H1 (cell line): Measurements from ENCODE around the gene GRK3. TPM values are rescaled to one million over a fixed set of nuclear protein-coding genes. Genes with fewer than 3 reads are reported as not detected.

Experiments
- CTCF ChIA-PET: fragments of 300-600 bp; sonication (Branson Sonifier 250); formaldehyde crosslinking; loops from one replicate; lab custom pipeline; 2021; ENCODE audit not compliant: partially characterized antibody; lab: Charles Lee
- POLR2A ChIA-PET: fragments of 300-600 bp; sonication (Branson Sonifier 250); formaldehyde crosslinking; loops from one replicate; lab custom pipeline; 2021; ENCODE audit warnings: inconsistent platforms; ENCODE audit not compliant: partially characterized antibody; lab: Charles Lee
- DNase-seq, 2 experiments: peaks; one replicate each; pipeline versions ENCODE4 v3.0.0 to v3.0.0-alpha.2; 2010 to 2022; ENCODE audit warnings: low spot score in 2 of 2, low read depth in 1 of 2, mixed read lengths in 1 of 2
- FAIRE-seq: peaks from 2 replicates; lab custom pipeline; 2011; peaks lifted over from hg19 to GRCh38; lab: Jason Lieb, UNC
- H2AFZ ChIP-seq: 2 replicates; pipeline ENCODE4 v1.8.1; 2012; ENCODE audit warnings: low read length, inconsistent platforms
- H2AK5ac ChIP-seq: 2 replicates; pipeline ENCODE4 v1.6.1; 2013; ENCODE audit warnings: low read depth, low read length
- H2BK120ac ChIP-seq: replicated peaks from 2 replicates; pipeline ENCODE3; 2013; ENCODE audit warnings: low read depth, low read length, inconsistent platforms
- H2BK12ac ChIP-seq: 2 replicates; pipeline ENCODE4 v1.6.1; 2013; ENCODE audit warnings: low read depth, low read length
- H2BK15ac ChIP-seq: 2 replicates; pipeline ENCODE4 v1.6.1; 2013; ENCODE audit warnings: low read length
- H2BK20ac ChIP-seq: 2 replicates; pipeline ENCODE4 v1.6.1; 2013; ENCODE audit warnings: low read length
- H2BK5ac ChIP-seq: 2 replicates; pipeline ENCODE4 v1.6.1; 2013; ENCODE audit warnings: low read depth, low read length
- H3K14ac ChIP-seq: 2 replicates; pipeline ENCODE4 v1.6.1; 2013; ENCODE audit warnings: inconsistent platforms; ENCODE audit not compliant: insufficient read length
- H3K18ac ChIP-seq: 2 replicates; pipeline ENCODE4 v1.6.1; 2013; ENCODE audit warnings: low read length; ENCODE audit errors: extremely low read depth
- H3K23ac ChIP-seq: 2 replicates; pipeline ENCODE4 v1.6.1; 2013; ENCODE audit warnings: inconsistent platforms; ENCODE audit not compliant: insufficient read length
- H3K23me2 ChIP-seq: 2 replicates; pipeline ENCODE4 v1.6.1; 2013; ENCODE audit warnings: low read depth, low read length
- H3K27ac ChIP-seq: 2 replicates; pipeline ENCODE4 v1.6.1; 2011; ENCODE audit warnings: low read depth, low read length, inconsistent platforms
- H3K27me3 ChIP-seq, 4 experiments: replicated peaks in 1 of 4; 1 replicate in 1 of 4; 2 replicates in 3 of 4; pipeline versions ENCODE4 v1.6.1 to v1.8.1; 2011 to 2013; ENCODE audit warnings: low read length in 3 of 4, mild to moderate bottlenecking in 3 of 4, inconsistent platforms in 2 of 4, mixed read lengths in 2 of 4, moderate library complexity in 1 of 4; ENCODE audit not compliant: control insufficient read depth in 3 of 4, insufficient read depth in 3 of 4; ENCODE audit errors: extremely low read depth in 1 of 4
- H3K36me3 ChIP-seq, 4 experiments: 2 replicates each; pipeline versions ENCODE4 v1.6.1 to v1.8.1; 2011 to 2013; ENCODE audit warnings: mild to moderate bottlenecking in 4 of 4, low read length in 3 of 4, moderate library complexity in 2 of 4, control low read depth in 1 of 4, inconsistent platforms in 1 of 4; ENCODE audit not compliant: insufficient read depth in 4 of 4, control insufficient read depth in 2 of 4
- H3K4ac ChIP-seq: replicated peaks from 2 replicates; pipeline ENCODE3; 2013; ENCODE audit warnings: low read length, low read depth, mixed read lengths, inconsistent platforms; ENCODE audit not compliant: insufficient read length
- H3K4me1 ChIP-seq, 4 experiments: replicated peaks in 1 of 4; 1 replicate in 1 of 4; 2 replicates in 3 of 4; pipeline versions ENCODE4 v1.6.1 to v1.8.1; 2011 to 2013; ENCODE audit warnings: low read length in 3 of 4, inconsistent platforms in 2 of 4, mixed read lengths in 1 of 4; ENCODE audit not compliant: insufficient read depth in 4 of 4, control insufficient read depth in 3 of 4
- H3K4me2 ChIP-seq, 2 experiments: 2 replicates each; pipeline versions ENCODE4 v1.6.1 to v1.8.1; 2011 to 2013; ENCODE audit warnings: low read depth in 2 of 2, low read length in 2 of 2, control low read depth in 1 of 2, inconsistent platforms in 1 of 2, mild to moderate bottlenecking in 1 of 2; ENCODE audit not compliant: insufficient read depth in 1 of 2
- H3K4me3 ChIP-seq, 4 experiments: fragments of 200-600, 300-600 bp in 1 of 4; sonication (generic), shearing (Covaris generic), sonication (Bioruptor Twin) in 1 of 4; 2 replicates each; pipeline versions ENCODE4 v1.5.1 to v1.8.1; 2011 to 2016; ENCODE audit warnings: low read length in 4 of 4, low read depth in 3 of 4, control low read depth in 2 of 4, inconsistent platforms in 2 of 4, mild to moderate bottlenecking in 2 of 4, mixed read lengths in 1 of 4, moderate library complexity in 1 of 4; ENCODE audit not compliant: insufficient read depth in 2 of 4; ENCODE audit errors: extremely low read depth in 1 of 4
- H3K56ac ChIP-seq: replicated peaks from 2 replicates; pipeline ENCODE3; 2013; ENCODE audit warnings: low read depth, mild to moderate bottlenecking, mixed read lengths, low read length, inconsistent platforms; ENCODE audit not compliant: insufficient read length
- H3K79me1 ChIP-seq: 2 replicates; pipeline ENCODE4 v1.6.1; 2013; ENCODE audit warnings: low read depth, low read length, control low read depth
- H3K79me2 ChIP-seq, 2 experiments: 2 replicates each; pipeline versions ENCODE4 v1.6.1 to v1.8.1; 2012 to 2013; ENCODE audit warnings: low read length in 2 of 2, mild to moderate bottlenecking in 2 of 2, inconsistent platforms in 1 of 2; ENCODE audit not compliant: insufficient read depth in 2 of 2, control insufficient read depth in 1 of 2
- H3K9ac ChIP-seq, 4 experiments: replicated peaks in 1 of 4; 1 replicate in 1 of 4; 2 replicates in 3 of 4; pipeline versions ENCODE4 v1.6.1 to v1.8.1; 2011 to 2013; ENCODE audit warnings: low read depth in 3 of 4, low read length in 3 of 4, control low read depth in 2 of 4, mild to moderate bottlenecking in 2 of 4, moderate library complexity in 2 of 4, inconsistent platforms in 1 of 4; ENCODE audit errors: extremely low read depth in 1 of 4
- H3K9me3 ChIP-seq, 2 experiments: 2 replicates each; pipeline versions ENCODE4 v1.6.1 to v1.8.1; 2012 to 2013; ENCODE audit warnings: mild to moderate bottlenecking in 2 of 2, moderate library complexity in 2 of 2, control low read depth in 1 of 2, inconsistent platforms in 1 of 2, low read depth in 1 of 2, low read length in 1 of 2, mixed read lengths in 1 of 2; ENCODE audit not compliant: insufficient read depth in 2 of 2
- H4K20me1 ChIP-seq, 2 experiments: replicated peaks in 1 of 2; 2 replicates each; pipeline versions ENCODE3 to v1.8.1; 2011 to 2013; ENCODE audit warnings: inconsistent platforms in 2 of 2, low read length in 2 of 2, mild to moderate bottlenecking in 1 of 2; ENCODE audit not compliant: insufficient read depth in 2 of 2, control insufficient read depth in 1 of 2
- H4K5ac ChIP-seq: 2 replicates; pipeline ENCODE4 v1.6.1; 2013; ENCODE audit warnings: low read length, low read depth, mixed read lengths, inconsistent platforms; ENCODE audit not compliant: insufficient read length
- H4K8ac ChIP-seq: 2 replicates; pipeline ENCODE4 v1.8.0; 2013; ENCODE audit warnings: mild to moderate bottlenecking, moderate library complexity, low read length, inconsistent platforms; ENCODE audit not compliant: insufficient read depth; ENCODE audit errors: extremely low read depth
- H4K91ac ChIP-seq: replicated peaks from 2 replicates; pipeline ENCODE3; 2013; ENCODE audit warnings: low read length, mixed read lengths, inconsistent platforms; ENCODE audit not compliant: insufficient read length
- BRCA1 ChIP-seq: IDR thresholded peaks from 2 replicates; pipeline ENCODE4 v1.6.1; 2012; ENCODE audit warnings: low read depth, low read length, improper control_type of control experiment
- CHD1 ChIP-seq: IDR thresholded peaks from 2 replicates; pipeline ENCODE4 v1.6.1; 2012; ENCODE audit warnings: low read depth, low read length, improper control_type of control experiment
- CTBP2 ChIP-seq: IDR thresholded peaks from 2 replicates; pipeline ENCODE4 v1.7.0; 2011; ENCODE audit warnings: borderline replicate concordance, mild to moderate bottlenecking, moderate library complexity, mixed read lengths, low read length; ENCODE audit not compliant: insufficient read depth, insufficient read length
- HDAC2 ChIP-seq, 2 experiments: fragments of 300-600 bp in 1 of 2; sonication (generic) in 1 of 2; IDR thresholded peaks; 2 replicates each; pipeline ENCODE4 v1.6.1; 2011 to 2012; ENCODE audit warnings: low read depth in 2 of 2, low read length in 2 of 2, mild to moderate bottlenecking in 2 of 2, moderate library complexity in 2 of 2, borderline replicate concordance in 1 of 2, inconsistent platforms in 1 of 2
- MAFK ChIP-seq: IDR thresholded peaks from 2 replicates; pipeline ENCODE4 v1.6.1; 2012; ENCODE audit warnings: low read depth, mild to moderate bottlenecking, improper control_type of control experiment, low read length
- NANOG ChIP-seq: IDR thresholded peaks from 2 replicates; pipeline ENCODE4 v1.6.1; 2011; ENCODE audit warnings: low read length, low read depth, mild to moderate bottlenecking, inconsistent platforms; ENCODE audit not compliant: insufficient read depth, poor library complexity, severe bottlenecking
- RAD21 ChIP-seq, 2 experiments: IDR thresholded peaks in 1 of 2; conservative IDR thresholded peaks in 1 of 2; 2 replicates each; pipeline ENCODE4 v1.6.1; 2011; ENCODE audit warnings: low read depth in 2 of 2, low read length in 2 of 2, improper control_type of control experiment in 1 of 2, inconsistent platforms in 1 of 2, mild to moderate bottlenecking in 1 of 2, moderate library complexity in 1 of 2
- WGBS, 2 experiments: shearing (Covaris generic) in 1 of 2; methylation state at CpG; one replicate each; pipeline versions ENCODE4 v1.1.6 to v1.1.7; 2013 to 2015; ENCODE audit warnings: low lambda C conversion rate in 2 of 2, mixed read lengths in 2 of 2, inconsistent platforms in 1 of 2, low coverage in 1 of 2, missing lambda C conversion rate in 1 of 2; ENCODE audit not compliant: insufficient replicate concordance in 2 of 2, insufficient coverage in 1 of 2, insufficient read length in 1 of 2; ENCODE audit errors: extremely low coverage in 1 of 2, missing lambda C conversion rate in 1 of 2; 5-methylcytosine and 5-hydroxymethylcytosine counted together
- polyA plus RNA-seq, 7 experiments: library from polyadenylated mRNA; depleted of rRNA in 3 of 7; stranded (reverse) in 5 of 7; unstranded in 2 of 7; fragments of >200 nt in 5 of 7; fragments of 200-250 nt in 2 of 7; gene quantifications; 1 replicate in 5 of 7; 2 replicates in 1 of 7; 4 replicates in 1 of 7; pipeline versions ENCODE4 v1.2.1 to v1.2.3, GENCODE V29; 2011 to 2013; ENCODE audit warnings: missing spikeins in 2 of 7, mixed read lengths in 2 of 7
- total RNA-seq: library from RNA; stranded (reverse); fragmentation: NEBNext Ultra II Directional; extraction: Animal tissue kit (Norgen Biotek cat#: 25700); gene quantifications from 2 replicates; pipeline ENCODE4 v1.2.1, GENCODE V29; 2021

GRK3 gene
- total and polyA plus RNA-seq, 2 of the 8 experiments (the other 6 are each of a cell fraction or from before 2014, with no cell fraction given) = 7.5 to 35.3 TPM

- no peaks in the 10 kb centered on the region for H3K23me2 ChIP-seq
- H3K4me1 ChIP-seq = no peaks in the 10 kb centered on the region
- H3K9me3 ChIP-seq = no peaks in the 10 kb centered on the region
- peaks cover 0 to 5% (median 0%) of the 10 kb centered on the region in 4 experiments; a peak in 2 of 8 replicates for H3K36me3 ChIP-seq
- no peak overlapping the region for H2BK5ac ChIP-seq
- no peak for TF ChIP-seq BRCA1
- TF ChIP-seq CHD1 = no peak
- TF ChIP-seq NANOG = no peak
- TF ChIP-seq RAD21 (IDR thresholded peaks at IDR 0.05 in 1 of 2, conservative IDR thresholded peaks at IDR 0.05 in 1 of 2; ENCODE audit: low read depth in 2 of 2, low read length in 2 of 2) = no peak
- TF ChIP-seq CTBP2 = no peak
- no peak for TF ChIP-seq MAFK
- TF ChIP-seq HDAC2 (IDR thresholded peaks at IDR 0.05; ENCODE audit: borderline replicate concordance in 1 of 2, low read depth in 2 of 2, low read length in 2 of 2) = no peak
- H4K20me1 ChIP-seq = peaks cover 0 to 2% of the 10 kb centered on the region in 2 experiments
- no peak overlapping the region for H2AFZ ChIP-seq
- no peak overlapping the region for H2AK5ac ChIP-seq
- 89% methylated on average over 7 of the region's 7 CpGs; no CpG with 5 or more reads in 1 of the 2 experiments for WGBS, 2 experiments
- H3K27ac ChIP-seq = no peak overlapping the region
- H3K79me2 ChIP-seq = no peaks in the 10 kb centered on the region
- DNase-seq = no peak
- H3K4me2 ChIP-seq = no peak overlapping the region
- no peak overlapping the region for H3K14ac ChIP-seq
- no peak overlapping the region for H4K5ac ChIP-seq
- POLR2A ChIA-PET = no interaction called here
- no peak overlapping the region for H3K4me3 ChIP-seq
- H4K91ac ChIP-seq = no peak overlapping the region
- H2BK20ac ChIP-seq = no peak overlapping the region
- no peak overlapping the region for H3K56ac ChIP-seq
- H3K23ac ChIP-seq = no peak overlapping the region
- no peak overlapping the region for H3K9ac ChIP-seq
- no peak overlapping the region for H2BK15ac ChIP-seq
- no peaks in the 10 kb centered on the region for H3K27me3 ChIP-seq
- H4K8ac ChIP-seq = no peak overlapping the region
- H3K4ac ChIP-seq = no peak overlapping the region
- H3K18ac ChIP-seq = no peak overlapping the region
- no peak overlapping the region for H2BK120ac ChIP-seq
- CTCF ChIA-PET = interaction anchor here (0.6 kb wide), 1 partner anchor 425 kb away, joined by 3 read pairs; no protein-coding TSS in a partner anchor
- FAIRE-seq = no peak
- H2BK12ac ChIP-seq = no peak overlapping the region
- no peaks in the 10 kb centered on the region for H3K79me1 ChIP-seq
Measured at GRCh38 chr22:25710501-25710900, 146.0 kb downstream of the GRK3 start.
